ENCODE measurements around the gene ADD1. TPM values are rescaled to one million over a fixed set of nuclear protein-coding genes. Genes with fewer than 3 reads are reported as not detected.

ADD1 gene
- polyA plus RNA-seq, 3 donors, result 76.1 to 122 (median 103) TPM

DNA sequence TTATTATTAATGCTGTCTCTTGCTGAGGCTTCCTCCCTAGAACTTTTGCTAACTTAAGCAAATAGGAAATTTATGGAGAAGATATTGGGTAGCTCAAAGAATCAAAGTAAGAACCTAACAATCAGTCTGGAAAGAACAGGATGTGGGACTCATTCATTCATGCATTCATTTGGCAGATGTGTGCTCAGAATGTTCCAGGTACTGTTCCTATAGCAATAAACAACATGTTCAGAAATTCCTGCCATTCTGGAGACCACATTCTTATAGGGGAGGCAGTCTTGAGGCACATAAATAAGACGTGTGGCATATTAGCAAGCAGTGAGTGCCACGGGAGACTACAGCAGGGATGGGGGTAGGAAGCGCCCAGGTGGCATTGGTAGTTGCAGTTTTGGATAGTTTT, 124.7 kb downstream of the ADD1 start:
- no peaks in the 10 kb centered on the region for H3K36me3 ChIP-seq (replicated peaks in 1 of 2; ENCODE audit: control insufficient read depth in 1 of 2, insufficient read depth in 2 of 2, low read length in 2 of 2)
- H4K20me1 ChIP-seq (ENCODE audit: insufficient read depth, low read length), result no peaks in the 10 kb centered on the region
- H3K27ac Mint-ChIP-seq, result no peak overlapping the region
- no peaks in the 10 kb centered on the region for H3K9me3 ChIP-seq (replicated peaks in 1 of 2; ENCODE audit: control insufficient read depth in 1 of 2, insufficient read depth in 1 of 2, low read length in 2 of 2)
- TF ChIP-seq, protein P1, sequence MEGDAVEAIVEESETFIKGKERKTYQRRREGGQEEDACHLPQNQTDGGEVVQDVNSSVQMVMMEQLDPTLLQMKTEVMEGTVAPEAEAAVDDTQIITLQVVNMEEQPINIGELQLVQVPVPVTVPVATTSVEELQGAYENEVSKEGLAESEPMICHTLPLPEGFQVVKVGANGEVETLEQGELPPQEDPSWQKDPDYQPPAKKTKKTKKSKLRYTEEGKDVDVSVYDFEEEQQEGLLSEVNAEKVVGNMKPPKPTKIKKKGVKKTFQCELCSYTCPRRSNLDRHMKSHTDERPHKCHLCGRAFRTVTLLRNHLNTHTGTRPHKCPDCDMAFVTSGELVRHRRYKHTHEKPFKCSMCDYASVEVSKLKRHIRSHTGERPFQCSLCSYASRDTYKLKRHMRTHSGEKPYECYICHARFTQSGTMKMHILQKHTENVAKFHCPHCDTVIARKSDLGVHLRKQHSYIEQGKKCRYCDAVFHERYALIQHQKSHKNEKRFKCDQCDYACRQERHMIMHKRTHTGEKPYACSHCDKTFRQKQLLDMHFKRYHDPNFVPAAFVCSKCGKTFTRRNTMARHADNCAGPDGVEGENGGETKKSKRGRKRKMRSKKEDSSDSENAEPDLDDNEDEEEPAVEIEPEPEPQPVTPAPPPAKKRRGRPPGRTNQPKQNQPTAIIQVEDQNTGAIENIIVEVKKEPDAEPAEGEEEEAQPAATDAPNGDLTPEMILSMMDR (IDR thresholded peaks at IDR 0.05), result no peak
- no peaks in the 10 kb centered on the region for H3K79me2 ChIP-seq (ENCODE audit: insufficient read depth, low read length)
- H3K4me1 Mint-ChIP-seq, result peaks cover 10% of the 10 kb centered on the region
- peaks cover 10 to 13% of the 10 kb centered on the region in 2 donors for H3K4me1 ChIP-seq (ENCODE audit: control insufficient read depth in 1 of 2, insufficient read depth in 2 of 2, low read length in 2 of 2)
- peaks cover 5 to 7% (median 7%) of the 10 kb centered on the region in 3 donors for H3K27me3 Mint-ChIP-seq (ENCODE audit: low read depth in 3 of 3)
- intact Hi-C loops (cut with micrococcal nuclease), result loop anchor here (10.0 kb wide), 1 partner anchor 1114 kb away; the partner anchor contains the start of gene LETM1 (in 2 of the 2)
- no peak overlapping the region for H3K4me3 Mint-ChIP-seq
- no peak overlapping the region for H3K4me2 ChIP-seq (replicated peaks; ENCODE audit: extremely low read depth, low read length, poor library complexity, severe bottlenecking)
- 80% methylated on average over 2 of the region's 3 CpGs for WGBS (ENCODE audit: insufficient coverage)
- H3K9ac ChIP-seq (ENCODE audit: insufficient read depth, low read length, poor library complexity, severe bottlenecking), result no peak overlapping the region
- no peaks in the 10 kb centered on the region for H3K27me3 ChIP-seq (ENCODE audit: control insufficient read depth in 2 of 2, insufficient read depth in 2 of 2, low read length in 2 of 2)
- H2AFZ ChIP-seq (ENCODE audit: insufficient read depth, low read depth, low read length, poor library complexity, severe bottlenecking), result no peak overlapping the region
- peaks cover 0 to 3% (median 0%) of the 10 kb centered on the region in 7 donors for H3K9me3 Mint-ChIP-seq
- peaks cover 0 to 4% of the 10 kb centered on the region in 2 donors for H3K36me3 Mint-ChIP-seq
- H3K27ac ChIP-seq (ENCODE audit: low read depth in 1 of 2, low read length in 2 of 2), result no peak overlapping the region
- DNase-seq, result no peak
- no peak overlapping the region for H3K4me3 ChIP-seq (replicated peaks in 1 of 3; ENCODE audit: low read depth in 2 of 3, low read length in 3 of 3)

DNA sequence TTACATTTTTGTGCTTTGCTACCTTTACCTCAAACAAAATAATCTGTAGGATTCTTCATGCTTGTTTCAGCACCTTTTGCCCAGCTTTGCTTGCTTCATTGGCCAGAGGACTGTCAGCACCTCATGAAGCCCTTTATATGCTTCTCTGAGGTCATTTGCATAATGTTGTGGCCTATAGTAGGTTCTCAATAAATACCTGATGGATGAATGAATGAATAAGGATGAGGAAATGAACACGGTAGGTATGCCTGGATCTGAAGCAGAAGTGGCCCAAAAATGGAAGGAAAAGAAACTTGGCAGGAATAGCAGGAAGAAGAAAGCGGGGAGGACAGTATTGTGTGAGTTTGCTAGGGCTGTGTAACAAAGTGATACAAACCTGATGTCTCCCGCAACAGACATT, 127.6 kb downstream of the ADD1 start:
- no peaks in the 10 kb centered on the region for H3K36me3 Mint-ChIP-seq
- H3K9me3 Mint-ChIP-seq, result peaks cover 0 to 2% (median 0%) of the 10 kb centered on the region in 7 donors
- no peaks in the 10 kb centered on the region for H3K4me1 ChIP-seq (ENCODE audit: control insufficient read depth in 1 of 2, insufficient read depth in 2 of 2, low read length in 2 of 2)
- no peak for DNase-seq
- no peak overlapping the region for H3K4me2 ChIP-seq (replicated peaks; ENCODE audit: extremely low read depth, low read length, poor library complexity, severe bottlenecking)
- intact Hi-C loops (cut with micrococcal nuclease), result no loop called here
- peaks cover 0 to 5% (median 2%) of the 10 kb centered on the region in 3 donors for H3K27me3 Mint-ChIP-seq (ENCODE audit: low read depth in 3 of 3)
- no peaks in the 10 kb centered on the region for H4K20me1 ChIP-seq (ENCODE audit: insufficient read depth, low read length)
- H3K4me3 Mint-ChIP-seq, result no peak overlapping the region
- no peaks in the 10 kb centered on the region for H3K4me1 Mint-ChIP-seq
- H3K4me3 ChIP-seq (replicated peaks in 1 of 3; ENCODE audit: low read depth in 2 of 3, low read length in 3 of 3), result no peak overlapping the region
- H3K36me3 ChIP-seq (replicated peaks in 1 of 2; ENCODE audit: control insufficient read depth in 1 of 2, insufficient read depth in 2 of 2, low read length in 2 of 2), result no peaks in the 10 kb centered on the region
- no peaks in the 10 kb centered on the region for H3K9me3 ChIP-seq (replicated peaks in 1 of 2; ENCODE audit: control insufficient read depth in 1 of 2, insufficient read depth in 1 of 2, low read length in 2 of 2)
- no peaks in the 10 kb centered on the region for H3K27me3 ChIP-seq (ENCODE audit: control insufficient read depth in 2 of 2, insufficient read depth in 2 of 2, low read length in 2 of 2)
- WGBS (ENCODE audit: insufficient coverage), result 60% methylated on average over 3 of the region's 3 CpGs
- H3K79me2 ChIP-seq (ENCODE audit: insufficient read depth, low read length), result no peaks in the 10 kb centered on the region
- H3K27ac ChIP-seq (ENCODE audit: low read depth in 1 of 2, low read length in 2 of 2), result no peak overlapping the region
- H3K9ac ChIP-seq (ENCODE audit: insufficient read depth, low read length, poor library complexity, severe bottlenecking), result no peak overlapping the region
- no peak overlapping the region for H3K27ac Mint-ChIP-seq
- no peak overlapping the region for H2AFZ ChIP-seq (ENCODE audit: insufficient read depth, low read depth, low read length, poor library complexity, severe bottlenecking)
- TF ChIP-seq, protein P1 (IDR thresholded peaks at IDR 0.05), result no peak
